ENCODE data around the gene TMEM35B.
"Not testable (repeated sequence)": the region's sequence is repeated elsewhere in the genome, so short reads cannot be mapped to it uniquely, and the experiment has no call there.

Gene TMEM35B

DNA sequence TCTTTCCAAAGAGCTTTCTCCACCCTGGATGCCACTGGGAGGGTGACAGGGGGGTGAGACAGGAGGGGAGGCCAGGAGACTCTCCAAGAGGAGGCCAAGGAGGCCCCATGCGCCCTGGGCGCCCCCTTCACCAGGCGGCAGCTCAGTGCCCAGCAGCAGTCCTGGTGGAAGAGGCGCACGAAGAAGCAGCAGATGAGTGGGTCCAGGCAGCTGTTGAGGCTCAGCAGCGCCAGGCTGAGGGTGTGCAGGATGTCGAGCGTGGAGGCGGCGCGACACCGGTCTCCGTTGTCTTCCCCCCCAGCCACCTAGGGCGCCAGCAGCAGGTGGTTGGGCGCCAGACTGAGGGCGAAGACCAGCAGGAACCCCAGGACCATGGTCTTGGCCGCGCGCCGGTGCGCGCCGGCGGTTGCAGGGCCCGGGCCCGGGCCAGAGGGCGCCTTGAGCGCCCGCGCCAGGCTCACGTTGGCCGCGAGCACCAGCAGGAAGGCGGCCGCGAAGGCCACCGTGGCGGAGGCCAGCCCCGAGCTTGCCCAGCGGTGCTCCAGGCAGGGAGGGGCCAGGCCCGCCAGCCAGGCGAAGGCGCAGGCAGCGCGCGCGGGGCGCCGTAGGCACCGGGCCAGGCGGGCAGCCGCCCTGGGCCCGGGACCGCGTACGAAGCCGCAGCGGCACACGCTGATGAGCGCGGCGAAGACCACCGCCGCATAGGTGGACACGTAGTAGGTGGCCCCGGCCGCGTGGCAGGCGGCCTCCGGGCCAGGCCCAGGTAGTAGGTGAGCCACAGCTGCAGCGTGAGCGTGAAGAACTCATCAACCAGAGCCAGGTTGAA, 8.6 kb downstream of the TMEM35B start:
- no peak for DNase-seq (ENCODE audit: low read depth in 2 of 2)

DNA sequence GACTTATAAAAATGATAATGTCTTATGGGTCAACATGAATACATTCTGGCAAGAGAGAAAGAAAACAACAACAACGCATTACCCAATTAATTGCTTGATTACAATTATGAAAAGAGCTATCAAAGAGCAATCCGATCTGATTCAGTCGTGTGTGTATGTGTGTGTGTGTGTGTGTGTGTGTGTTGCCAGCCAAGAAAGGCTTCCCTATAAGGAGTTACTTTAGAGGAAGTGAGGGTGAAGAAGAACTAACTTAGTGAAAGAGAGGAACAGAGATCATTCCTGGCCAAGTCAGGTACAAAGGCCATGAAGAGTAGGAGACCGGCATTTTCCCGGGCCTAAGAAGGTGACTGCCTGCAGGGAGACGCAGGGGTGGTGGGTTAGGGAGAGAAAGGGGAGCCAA, 9.4 kb downstream of the TMEM35B start:
- DNase-seq (ENCODE audit: low read depth in 2 of 2), result no peak

DNA sequence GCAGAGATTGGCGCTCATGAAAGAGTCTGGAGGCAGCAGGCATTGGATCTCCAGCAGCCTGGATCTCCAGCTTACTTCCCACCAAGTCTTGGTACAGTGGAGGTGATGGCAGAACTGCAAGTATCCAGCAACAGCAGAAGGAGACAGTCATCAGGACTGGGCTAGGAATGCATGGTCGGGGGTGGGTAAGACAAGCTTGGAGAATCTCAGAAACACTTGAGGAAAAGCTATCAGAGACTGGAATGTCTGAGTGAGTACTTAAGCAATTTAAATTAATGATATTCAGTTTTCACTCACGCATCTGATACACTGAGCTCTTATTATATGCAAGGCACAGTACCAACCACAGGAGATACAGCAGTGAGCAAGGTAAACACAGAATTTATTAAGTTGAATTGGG, 9.8 kb downstream of the TMEM35B start:
- DNase-seq (ENCODE audit: low read depth in 2 of 2), result no peak

DNA sequence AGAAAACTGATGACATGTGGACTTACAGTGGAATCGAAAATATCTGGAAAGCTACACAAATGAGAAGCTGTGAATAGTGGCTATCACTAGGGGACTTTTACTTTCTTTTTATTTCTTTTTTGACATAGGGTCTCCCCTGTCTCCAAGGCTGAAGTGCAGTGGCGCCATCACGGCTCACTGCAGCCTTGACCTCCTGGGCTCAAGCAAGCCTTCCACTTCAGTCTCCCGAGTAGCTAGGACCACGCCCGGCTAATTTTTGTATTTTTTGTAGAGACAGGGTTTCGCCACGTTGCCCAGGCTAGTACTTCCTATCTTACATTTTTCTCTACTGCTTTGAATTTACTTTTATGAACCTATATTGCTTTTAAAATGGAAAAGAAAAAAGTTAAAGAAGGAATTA, 10.5 kb downstream of the TMEM35B start:
- DNase-seq (ENCODE audit: low read depth in 2 of 2), result no peak

DNA sequence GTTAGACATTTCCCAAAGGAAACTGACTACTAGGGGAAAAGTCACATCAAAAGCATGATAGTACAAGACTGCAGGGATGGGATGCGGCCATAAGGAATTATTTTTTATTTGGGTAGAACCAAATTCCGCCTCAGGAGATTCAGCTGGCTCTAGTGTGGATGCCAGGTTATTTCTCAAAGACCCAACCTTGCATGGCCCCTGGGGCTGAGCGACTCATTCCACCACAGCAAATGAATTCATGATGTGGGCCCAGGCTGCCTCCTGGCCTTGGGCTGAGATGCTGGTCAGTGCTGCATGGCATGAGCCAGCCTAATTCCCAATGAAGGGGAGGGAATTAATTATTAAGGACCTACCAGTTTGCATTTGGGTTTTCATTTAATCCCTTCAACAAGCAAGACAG, 11.8 kb downstream of the TMEM35B start:
- no peak for DNase-seq (ENCODE audit: low read depth in 2 of 2)

DNA sequence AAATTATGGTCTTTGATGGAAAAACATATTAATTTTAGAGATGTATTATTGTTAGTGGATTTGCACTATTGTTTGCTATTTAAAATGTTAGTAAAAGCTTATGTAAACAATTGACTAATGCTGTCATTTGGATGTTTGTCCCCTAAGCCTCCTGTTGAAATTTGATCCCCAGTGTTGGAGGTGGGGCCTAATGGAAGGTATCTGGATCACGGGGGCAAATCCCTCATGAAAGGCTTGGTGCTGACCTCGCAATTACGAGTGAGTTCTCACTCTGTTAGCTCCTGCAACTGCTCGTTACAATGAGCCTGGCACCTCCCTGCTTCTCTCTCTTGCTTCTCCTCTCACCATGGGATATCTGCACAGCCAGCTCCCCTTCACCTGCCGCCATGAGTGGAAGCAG, 14.3 kb downstream of the TMEM35B start:
- no peak for DNase-seq (ENCODE audit: low read depth in 2 of 2)

DNA sequence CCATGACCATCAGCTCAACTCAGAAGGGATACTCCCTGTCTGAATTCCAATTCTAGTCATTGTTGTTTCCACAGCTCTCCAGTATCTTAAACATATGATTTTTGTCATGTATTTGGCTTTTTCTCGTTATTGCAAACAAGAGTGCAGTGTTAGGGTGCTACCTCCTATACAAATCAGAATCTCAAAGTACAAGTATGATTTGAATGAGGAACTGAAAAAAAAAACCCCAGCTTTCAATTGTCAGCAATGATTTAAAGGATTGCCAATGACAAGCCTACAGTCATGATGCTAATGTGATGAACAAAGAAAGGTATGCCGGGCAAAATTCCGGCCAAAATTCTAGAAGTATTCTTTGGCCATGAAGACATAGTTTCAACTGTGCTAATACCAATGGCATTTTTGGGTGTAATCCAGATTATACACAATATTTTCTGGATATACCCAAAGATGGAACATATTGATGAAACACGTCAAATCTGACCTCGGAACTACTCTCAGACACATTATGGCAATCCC, 14.9 kb downstream of the TMEM35B start:
- no peak for DNase-seq (ENCODE audit: low read depth in 2 of 2)

DNA sequence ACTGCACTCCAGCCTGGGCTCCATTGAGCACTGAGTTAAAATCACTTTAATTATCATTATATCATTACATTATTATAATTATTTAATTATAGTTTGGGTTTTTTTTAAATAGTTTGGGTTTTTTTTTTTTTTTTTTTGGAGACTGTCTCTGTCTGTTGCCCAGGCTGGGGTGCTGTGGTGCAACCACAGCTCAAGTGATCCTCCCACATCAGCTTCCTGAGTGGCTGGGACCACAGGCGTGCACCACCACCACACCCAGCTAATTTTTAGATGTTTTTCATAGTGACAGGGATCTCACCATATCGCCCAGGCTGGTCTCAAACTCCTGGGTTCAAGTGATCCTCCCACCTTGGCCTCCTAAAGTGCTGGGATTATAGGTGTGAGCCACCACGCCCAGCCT, 16.9 kb downstream of the TMEM35B start:
- DNase-seq (ENCODE audit: low read depth in 2 of 2), result not testable (repeated sequence)

DNA sequence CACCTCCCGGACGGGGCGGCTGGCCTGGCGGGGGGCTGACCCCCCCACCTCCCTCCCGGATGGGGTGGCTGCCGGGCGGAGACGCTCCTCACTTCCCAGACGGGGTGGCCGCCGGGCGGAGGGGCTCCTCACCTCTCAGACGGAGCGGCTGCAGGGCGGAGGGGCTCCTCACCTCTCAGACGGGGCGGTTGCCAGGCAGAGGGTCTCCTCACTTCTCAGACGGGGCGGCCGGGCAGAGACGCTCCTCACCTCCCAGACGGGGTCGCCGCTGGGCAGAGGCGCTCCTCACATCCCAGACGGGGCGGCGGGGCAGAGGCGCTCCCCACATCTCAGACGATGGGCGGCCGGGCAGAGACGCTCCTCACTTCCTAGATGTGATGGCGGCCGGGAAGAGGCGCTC, 17.5 kb downstream of the TMEM35B start:
- not testable (repeated sequence) for DNase-seq (ENCODE audit: low read depth in 2 of 2)

DNA sequence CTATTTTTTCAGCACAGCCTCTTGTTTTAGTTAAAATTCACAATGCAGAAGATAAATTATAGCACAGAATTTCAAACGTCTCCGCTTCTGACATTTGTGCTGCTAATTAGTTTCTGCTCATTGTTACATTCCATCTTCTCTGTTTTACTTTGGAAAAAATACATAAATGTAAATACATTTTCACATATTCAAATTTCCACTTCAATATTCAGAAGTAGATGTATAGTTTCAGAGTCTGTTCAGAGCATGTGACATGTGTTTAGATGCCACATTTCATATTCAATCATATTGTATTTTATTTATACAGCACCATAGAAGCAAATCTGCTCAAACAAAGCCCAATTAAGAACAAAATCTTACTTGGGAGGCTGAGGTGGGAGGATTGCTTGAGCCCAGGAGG, 19.6 kb downstream of the TMEM35B start:
- DNase-seq (ENCODE audit: low read depth in 2 of 2), result no peak

DNA sequence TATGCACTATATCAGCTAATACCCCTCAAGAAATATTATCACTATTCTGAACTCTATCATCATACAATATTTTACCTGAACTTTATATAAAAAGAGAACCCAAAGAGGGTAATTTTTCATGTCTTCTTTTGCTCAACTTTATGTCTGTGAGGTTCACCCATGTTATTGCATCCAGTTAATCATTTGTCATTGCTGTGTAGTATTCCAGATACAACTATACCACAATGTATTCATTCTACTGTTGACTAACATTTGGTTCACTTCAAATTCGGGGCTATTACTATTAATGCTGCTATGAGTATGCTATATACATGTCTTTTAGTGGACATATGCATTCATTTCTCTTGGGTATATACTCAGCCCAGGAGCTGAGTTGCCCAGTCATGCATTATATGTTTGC, 34.7 kb downstream of the TMEM35B start:
- DNase-seq (ENCODE audit: low read depth in 2 of 2), result no peak

DNA sequence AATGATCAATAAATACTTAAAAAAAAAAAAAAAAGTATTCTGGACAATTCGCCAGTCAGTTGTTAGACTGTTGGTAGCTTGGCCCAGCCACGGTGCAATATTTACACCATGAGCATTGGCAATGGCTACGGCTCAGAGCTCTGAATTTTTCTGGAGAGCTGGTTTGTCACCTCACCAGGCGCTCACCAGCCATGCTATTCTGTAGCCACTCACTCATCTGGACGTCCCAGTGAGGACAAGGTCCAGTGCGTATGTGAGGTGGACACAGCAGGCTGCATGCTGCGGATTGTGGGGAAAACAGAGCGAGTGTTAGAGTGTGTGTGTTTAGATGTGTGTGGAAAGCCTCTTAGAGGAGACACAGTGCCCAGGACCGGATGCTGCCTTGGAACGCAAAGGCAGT, 36.4 kb downstream of the TMEM35B start:
- not testable (repeated sequence) for DNase-seq (ENCODE audit: low read depth in 2 of 2)

DNA sequence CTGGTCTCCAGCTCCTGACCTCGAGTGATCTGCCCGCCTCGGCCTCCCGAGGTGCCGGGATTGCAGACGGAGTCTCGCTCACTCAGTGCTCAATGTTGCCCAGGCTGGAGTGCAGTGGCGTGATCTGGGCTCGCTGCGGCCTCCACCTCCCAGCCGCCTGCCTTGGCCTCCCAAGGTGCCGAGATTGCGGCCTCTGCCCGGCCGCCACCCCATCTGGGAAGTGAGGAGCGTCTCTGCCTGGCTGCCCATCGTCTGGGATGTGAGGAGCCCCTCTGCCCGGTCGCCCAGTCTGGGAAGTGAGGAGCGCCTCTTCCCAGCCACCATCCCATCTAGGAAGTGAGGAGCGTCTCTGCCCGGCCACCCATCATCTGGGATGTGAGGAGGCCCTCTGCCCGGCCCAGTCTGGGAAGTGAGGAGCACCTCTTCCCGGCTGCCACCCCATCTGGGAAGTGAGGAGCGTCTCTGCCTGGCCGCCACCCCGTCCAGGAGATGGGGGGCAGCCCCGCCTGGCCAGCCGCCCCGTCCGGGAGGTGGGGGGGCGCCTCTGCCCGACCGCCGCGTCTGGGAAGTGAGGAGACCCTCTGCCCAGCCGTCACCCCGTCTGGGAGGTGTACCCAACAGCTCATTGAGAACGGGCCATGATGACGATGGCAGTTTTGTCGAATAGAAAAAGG, 37.4 kb downstream of the TMEM35B start:
- DNase-seq (ENCODE audit: low read depth in 2 of 2), result not testable (repeated sequence)

DNA sequence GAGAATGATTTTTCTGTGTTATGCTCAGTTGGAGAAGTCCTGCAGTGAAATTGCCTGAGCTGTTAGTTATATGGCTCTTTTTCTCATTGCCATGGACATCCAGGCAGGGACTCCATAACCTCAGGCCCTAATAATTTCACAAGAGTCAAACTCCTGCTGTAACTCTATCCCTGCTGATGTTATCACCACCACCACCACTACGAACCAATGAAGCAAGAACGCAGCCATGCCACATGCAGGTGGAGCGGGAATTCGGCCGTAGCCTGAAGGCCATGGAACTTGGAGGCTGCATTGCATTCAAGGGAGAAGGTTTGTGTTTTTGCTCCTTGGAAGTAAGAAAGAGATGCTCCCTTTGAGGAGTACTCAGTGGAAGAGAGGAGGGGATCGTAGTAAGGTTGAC, 38.9 kb downstream of the TMEM35B start:
- no peak for DNase-seq (ENCODE audit: low read depth in 2 of 2)

DNA sequence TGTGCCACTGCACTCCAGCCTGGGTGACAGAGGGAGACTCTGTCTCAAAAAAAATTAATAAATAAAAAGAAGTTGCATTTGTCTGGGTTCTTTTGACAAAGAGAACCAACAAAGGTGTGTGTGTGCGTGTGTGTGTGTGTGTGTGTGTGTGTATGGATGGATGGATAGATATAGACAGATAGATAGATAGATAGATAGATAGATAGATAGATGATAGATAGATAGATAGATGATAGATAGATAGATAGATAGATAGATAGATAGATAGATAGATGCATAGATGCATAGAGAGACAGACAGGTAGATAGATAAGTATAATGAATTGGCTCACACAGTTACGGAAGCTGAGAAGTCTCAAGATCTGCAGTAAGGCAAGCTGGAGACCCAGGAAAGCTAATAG, 43.3 kb downstream of the TMEM35B start:
- DNase-seq (ENCODE audit: low read depth in 2 of 2), result not testable (repeated sequence)
